ENCODE results near the gene SRSF2.
A peak's percentile ranks its signal among the peaks of the same experiment; 100 is the strongest.
"Not testable (repeated sequence)": the region's sequence is repeated elsewhere in the genome, so short reads cannot be mapped to it uniquely, and the experiment has no call there.

SRSF2 gene

GRCh38 chr17:76709077-76709950 lies 27.8 kb downstream of the SRSF2 start:
- Histone ChIP-seq H3K9ac (ENCODE audit: low read depth, low read length) (no peak overlapping the region), H3K9me3 (ENCODE audit: control insufficient read depth, insufficient read depth, low read length) (no peaks in the 10 kb centered on the region), H3K27me3 (ENCODE audit: control insufficient read depth, insufficient read depth, low read length) (peaks cover 22% of the 10 kb centered on the region), H3K4me3 (ENCODE audit: low read depth, low read length) (peak overlapping the region; percentile 67), H3K36me3 (ENCODE audit: control insufficient read depth, insufficient read depth, low read length) (no peaks in the 10 kb centered on the region), H3K4me1 (ENCODE audit: control insufficient read depth, insufficient read depth, low read length) (peaks cover 31% of the 10 kb centered on the region), H3K27ac (ENCODE audit: low read depth, low read length) (peak overlapping the region; percentile 24)

GRCh38 chr17:76707985-76708807 lies 28.9 kb downstream of the SRSF2 start:
- Histone ChIP-seq H3K9me3 (ENCODE audit: control insufficient read depth, insufficient read depth, low read length) (no peaks in the 10 kb centered on the region), H3K27ac (ENCODE audit: low read depth, low read length) (peak overlapping the region; percentile 13), H3K4me3 (ENCODE audit: low read depth, low read length) (no peak overlapping the region), H3K36me3 (ENCODE audit: control insufficient read depth, insufficient read depth, low read length) (no peaks in the 10 kb centered on the region), H3K4me1 (ENCODE audit: control insufficient read depth, insufficient read depth, low read length) (peaks cover 32% of the 10 kb centered on the region), H3K27me3 (ENCODE audit: control insufficient read depth, insufficient read depth, low read length) (peaks cover 22% of the 10 kb centered on the region), H3K9ac (ENCODE audit: low read depth, low read length) (no peak overlapping the region)

- Histone ChIP-seq H3K4me1 (ENCODE audit: control insufficient read depth, insufficient read depth, low read length) (peaks cover 35% of the 10 kb centered on the region), H3K9me3 (ENCODE audit: control insufficient read depth, insufficient read depth, low read length) (no peaks in the 10 kb centered on the region), H3K4me3 (ENCODE audit: low read depth, low read length) (no peak overlapping the region), H3K27ac (ENCODE audit: low read depth, low read length) (no peak overlapping the region), H3K9ac (ENCODE audit: low read depth, low read length) (no peak overlapping the region), H3K36me3 (ENCODE audit: control insufficient read depth, insufficient read depth, low read length) (no peaks in the 10 kb centered on the region), H3K27me3 (ENCODE audit: control insufficient read depth, insufficient read depth, low read length) (peaks cover 22% of the 10 kb centered on the region)
Measured at GRCh38 chr17:76706817-76707216, 30.3 kb downstream of the SRSF2 start.

- no peak overlapping the region for H3K4me3 ChIP-seq (ENCODE audit: low read depth, low read length)
- no peaks in the 10 kb centered on the region for H3K9me3 ChIP-seq (ENCODE audit: control insufficient read depth, insufficient read depth, low read length)
- peaks cover 41% of the 10 kb centered on the region for H3K4me1 ChIP-seq (ENCODE audit: control insufficient read depth, insufficient read depth, low read length)
- H3K9ac ChIP-seq (ENCODE audit: low read depth, low read length) = no peak overlapping the region
- peaks cover 17% of the 10 kb centered on the region for H3K27me3 ChIP-seq (ENCODE audit: control insufficient read depth, insufficient read depth, low read length)
- no peak overlapping the region for H3K27ac ChIP-seq (ENCODE audit: low read depth, low read length)
- H3K36me3 ChIP-seq (ENCODE audit: control insufficient read depth, insufficient read depth, low read length) = no peaks in the 10 kb centered on the region
Measured at GRCh38 chr17:76704805-76705204, 32.3 kb downstream of the SRSF2 start.

- H3K4me3 ChIP-seq (ENCODE audit: low read depth, low read length) = no peak overlapping the region
- no peaks in the 10 kb centered on the region for H3K36me3 ChIP-seq (ENCODE audit: control insufficient read depth, insufficient read depth, low read length)
- no peaks in the 10 kb centered on the region for H3K9me3 ChIP-seq (ENCODE audit: control insufficient read depth, insufficient read depth, low read length)
- H3K27me3 ChIP-seq (ENCODE audit: control insufficient read depth, insufficient read depth, low read length) = no peaks in the 10 kb centered on the region
- peaks cover 24% of the 10 kb centered on the region for H3K4me1 ChIP-seq (ENCODE audit: control insufficient read depth, insufficient read depth, low read length)
- no peak overlapping the region for H3K9ac ChIP-seq (ENCODE audit: low read depth, low read length)
- no peak overlapping the region for H3K27ac ChIP-seq (ENCODE audit: low read depth, low read length)
Measured at GRCh38 chr17:76702941-76703637, 34.0 kb downstream of the SRSF2 start.

- H3K27ac ChIP-seq (ENCODE audit: low read depth, low read length) = no peak overlapping the region
Measured at GRCh38 chr17:76702076-76702475, 35.1 kb downstream of the SRSF2 start.

GRCh38 chr17:76701471-76701967 lies 35.6 kb downstream of the SRSF2 start:
- H3K4me3 ChIP-seq (ENCODE audit: low read depth, low read length) = no peak overlapping the region
- H3K36me3 ChIP-seq (ENCODE audit: control insufficient read depth, insufficient read depth, low read length) = no peaks in the 10 kb centered on the region
- H3K9ac ChIP-seq (ENCODE audit: low read depth, low read length) = no peak overlapping the region
- H3K4me1 ChIP-seq (ENCODE audit: control insufficient read depth, insufficient read depth, low read length) = peaks cover 32% of the 10 kb centered on the region
- no peaks in the 10 kb centered on the region for H3K27me3 ChIP-seq (ENCODE audit: control insufficient read depth, insufficient read depth, low read length)
- no peak overlapping the region for H3K27ac ChIP-seq (ENCODE audit: low read depth, low read length)
- no peaks in the 10 kb centered on the region for H3K9me3 ChIP-seq (ENCODE audit: control insufficient read depth, insufficient read depth, low read length)

More at GRCh38 chr17:76702076-76702475, 35.1 kb downstream of the SRSF2 start:
- Histone ChIP-seq H3K4me1 (ENCODE audit: control insufficient read depth, insufficient read depth, low read length) (peaks cover 30% of the 10 kb centered on the region), H3K9me3 (ENCODE audit: control insufficient read depth, insufficient read depth, low read length) (no peaks in the 10 kb centered on the region), H3K4me3 (ENCODE audit: low read depth, low read length) (no peak overlapping the region), H3K36me3 (ENCODE audit: control insufficient read depth, insufficient read depth, low read length) (no peaks in the 10 kb centered on the region), H3K9ac (ENCODE audit: low read depth, low read length) (no peak overlapping the region), H3K27me3 (ENCODE audit: control insufficient read depth, insufficient read depth, low read length) (no peaks in the 10 kb centered on the region)

GRCh38 chr17:76700617-76701470 lies 36.3 kb downstream of the SRSF2 start:
- no peak overlapping the region for H3K4me3 ChIP-seq (ENCODE audit: low read depth, low read length)
- no peak overlapping the region for H3K27ac ChIP-seq (ENCODE audit: low read depth, low read length)
- no peaks in the 10 kb centered on the region for H3K36me3 ChIP-seq (ENCODE audit: control insufficient read depth, insufficient read depth, low read length)
- no peaks in the 10 kb centered on the region for H3K27me3 ChIP-seq (ENCODE audit: control insufficient read depth, insufficient read depth, low read length)
- H3K4me1 ChIP-seq (ENCODE audit: control insufficient read depth, insufficient read depth, low read length) = peaks cover 32% of the 10 kb centered on the region
- no peaks in the 10 kb centered on the region for H3K9me3 ChIP-seq (ENCODE audit: control insufficient read depth, insufficient read depth, low read length)
- H3K9ac ChIP-seq (ENCODE audit: low read depth, low read length) = no peak overlapping the region

GRCh38 chr17:76700270-76700616 lies 36.9 kb downstream of the SRSF2 start:
- no peak overlapping the region for H3K4me3 ChIP-seq (ENCODE audit: low read depth, low read length)
- H3K9me3 ChIP-seq (ENCODE audit: control insufficient read depth, insufficient read depth, low read length) = no peaks in the 10 kb centered on the region
- no peaks in the 10 kb centered on the region for H3K27me3 ChIP-seq (ENCODE audit: control insufficient read depth, insufficient read depth, low read length)
- no peak overlapping the region for H3K27ac ChIP-seq (ENCODE audit: low read depth, low read length)
- no peaks in the 10 kb centered on the region for H3K36me3 ChIP-seq (ENCODE audit: control insufficient read depth, insufficient read depth, low read length)
- H3K4me1 ChIP-seq (ENCODE audit: control insufficient read depth, insufficient read depth, low read length) = peaks cover 32% of the 10 kb centered on the region
- H3K9ac ChIP-seq (ENCODE audit: low read depth, low read length) = no peak overlapping the region

- H3K27ac ChIP-seq (ENCODE audit: low read depth, low read length); H3K27me3 ChIP-seq (ENCODE audit: control insufficient read depth, insufficient read depth, low read length); H3K9ac ChIP-seq (ENCODE audit: low read depth, low read length); H3K36me3 ChIP-seq (ENCODE audit: control insufficient read depth, insufficient read depth, low read length); H3K9me3 ChIP-seq (ENCODE audit: control insufficient read depth, insufficient read depth, low read length); H3K4me3 ChIP-seq (ENCODE audit: low read depth, low read length): not testable (repeated sequence)
- H3K4me1 ChIP-seq (ENCODE audit: control insufficient read depth, insufficient read depth, low read length) = peaks cover 32% of the 10 kb centered on the region
Measured at GRCh38 chr17:76698466-76698977, 38.6 kb downstream of the SRSF2 start.

All from HUES48 (cell line).